Activated gamma-delta T cell treated with Interleukin-2 at 50 U/mL for 16 hours (primary cell): ENCODE measurements around the gene TMEM178A.

Experiments
- DNase-seq: peaks from one replicate; pipeline ENCODE4 v3.0.0-alpha.2; 2020

The TMEM178A gene

DNA sequence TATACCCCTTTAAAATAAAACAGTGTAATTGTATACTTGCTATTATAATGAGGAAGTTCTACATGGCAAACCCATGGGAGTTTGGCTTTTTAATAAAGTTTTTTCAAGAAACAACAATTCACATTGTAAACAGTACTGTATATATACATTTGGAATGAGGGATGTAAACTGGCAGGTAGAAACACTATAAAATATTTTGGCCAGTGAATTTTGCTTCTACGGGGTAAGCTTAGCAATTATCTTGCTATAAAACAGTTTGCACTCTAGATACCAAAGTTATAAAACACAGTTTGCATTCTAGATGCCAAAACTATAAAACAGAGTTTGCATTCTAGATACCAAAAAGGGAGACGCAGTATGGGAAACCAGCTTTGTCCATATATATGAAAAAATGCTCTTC is 96.7 kb downstream of the TMEM178A start:
- DNase-seq = no peak
